Activated CD4-positive, alpha-beta T cell treated with anti-CD3 and anti-CD28 coated beads, Interleukin-2, amount 50 U/mL, for 24 hours (primary cell): ENCODE data around the gene PRRC2A.
A peak's percentile ranks its signal among the peaks of the same experiment; 100 is the strongest.

Experiments used
- DNase-seq, 2 donors: peaks; one replicate each; pipeline ENCODE4 v3.0.0-alpha.2; 2020; ENCODE audit warnings: low read depth in 1 of 2, low spot score in 1 of 2

The PRRC2A gene

GRCh38 chr6:31664790-31665500, 44.4 kb downstream of the PRRC2A start, which contains the start of gene GPANK1:
TSS of gene GPANK1 (minus strand) at chr6:31664997. CDS start at chr6:31664478, 519 bp downstream.
- DNase-seq: peak; percentile 69 to 90

GRCh38 chr6:31665501-31666336, 45.2 kb downstream of the PRRC2A start, which contains the start of gene CSNK2B:
TSS of gene CSNK2B (plus strand) at chr6:31666080. CDS start at chr6:31666832, 752 bp downstream.
- DNase-seq: peak; percentile 95 to 96

GRCh38 chr6:31666337-31666965, 45.9 kb downstream of the PRRC2A start:
- DNase-seq: no peak

- no peak for DNase-seq
Observed at GRCh38 chr6:31669676-31670075, 49.2 kb downstream of the PRRC2A start, which contains the start of gene LY6G5B. TSS of gene LY6G5B (plus strand) at chr6:31669976. CDS start at chr6:31670951, 975 bp downstream.

GRCh38 chr6:31676322-31676903, 55.9 kb downstream of the PRRC2A start:
- no peak for DNase-seq

GRCh38 chr6:31676904-31677303, 56.4 kb downstream of the PRRC2A start:
- no peak for DNase-seq

GRCh38 chr6:31677955-31678354, 57.4 kb downstream of the PRRC2A start:
- no peak for DNase-seq

GRCh38 chr6:31680226-31681134, 60.0 kb downstream of the PRRC2A start, which contains the start of gene LY6G5C:
TSS of gene LY6G5C (minus strand) at chr6:31681067. CDS start at chr6:31680373, 694 bp downstream.
- DNase-seq: peak in 1 of 2 donors; percentile 61

- DNase-seq: no peak
Observed at GRCh38 chr6:31681135-31681671, 60.7 kb downstream of the PRRC2A start.

- DNase-seq: no peak
Observed at GRCh38 chr6:31683591-31683990, 63.1 kb downstream of the PRRC2A start.

GRCh38 chr6:31686483-31686882, 66.0 kb downstream of the PRRC2A start:
- no peak for DNase-seq

- no peak for DNase-seq
Observed at GRCh38 chr6:31687321-31687720, 66.8 kb downstream of the PRRC2A start.
